A549 (cell line): ENCODE results near the gene RNF41. TPM values are rescaled to one million over a fixed set of nuclear protein-coding genes. Genes with fewer than 3 reads are reported as not detected.

Experiments
- ATAC-seq, 2 experiments: fragments of 200-7000 bp in 1 of 2; fragments of >200 bp in 1 of 2; cut with Nextera tagmentation in 1 of 2; cut with Tn5 transposase in 1 of 2; 3 replicates each; pipeline versions ENCODE4 v1.8.0 to v1.9.1; 2018 to 2020; ENCODE audit warnings: mild to moderate bottlenecking in 1 of 2, moderate library complexity in 1 of 2
- CTCF ChIA-PET: fragments of 300-600 bp; sonication (Branson Sonifier 250); formaldehyde crosslinking; extraction: SDS; loops from one replicate; lab custom pipeline; 2021; ENCODE audit warnings: antibody characterized with exemption, inconsistent platforms; lab: Yijun Ruan, JAX
- POLR2A ChIA-PET: fragments of 350-600 bp; formaldehyde crosslinking; extraction: SDS; loops from one replicate; lab custom pipeline; 2021; ENCODE audit warnings: antibody characterized with exemption, inconsistent platforms; lab: Yijun Ruan, JAX
- DNase-seq, 2 experiments: peaks; one replicate each; pipeline versions ENCODE4 v3.0.0 to v3.0.0-alpha.2; 2011 to 2016; ENCODE audit warnings: low read depth in 1 of 2, low spot score in 1 of 2
- FAIRE-seq: peaks from 2 replicates; lab custom pipeline; 2011; peaks lifted over from hg19 to GRCh38; lab: Jason Lieb, UNC
- H3K27ac ChIP-seq, 2 experiments: fragments of >200 bp; sonication (Bioruptor Twin); formaldehyde crosslinking; 3 replicates each; pipeline ENCODE4 v1.5.1; 2016 to 2017
- H3K4me1 ChIP-seq: fragments of >200 bp; sonication (Bioruptor Twin); formaldehyde crosslinking; 3 replicates; pipeline ENCODE4 v1.6.1; 2016
- H3K4me2 ChIP-seq: fragments of >200 bp; sonication (Bioruptor Twin); formaldehyde crosslinking; 3 replicates; pipeline ENCODE4 v1.6.1; 2016
- H3K4me3 ChIP-seq: fragments of >200 bp; sonication (Bioruptor Twin); formaldehyde crosslinking; 3 replicates; pipeline ENCODE4 v1.5.1; 2016
- H3K9me3 ChIP-seq: fragments of >200 bp; sonication (Bioruptor Twin); formaldehyde crosslinking; 3 replicates; pipeline ENCODE4 v1.6.1; 2016
- ATOH8 ChIP-seq: fragments of 250-450 bp; sonication (Bioruptor Pico); IDR thresholded peaks from 2 replicates; pipeline ENCODE4 v1.5.0; 2020; ENCODE audit warnings: low read depth, mild to moderate bottlenecking, moderate library complexity
- BCL3 ChIP-seq: fragments of >200 bp; sonication (Bioruptor Twin); formaldehyde crosslinking; IDR thresholded peaks from 3 replicates; pipeline ENCODE4 v1.6.1; 2016
- CBX8 ChIP-seq: fragments of 200-600 bp; sonication (generic); IDR thresholded peaks from 2 replicates; pipeline ENCODE4 v1.6.1; 2016
- CEBPB ChIP-seq, 2 experiments: fragments of >200 bp in 1 of 2; sonication (Bioruptor Twin) in 1 of 2; formaldehyde crosslinking in 1 of 2; IDR thresholded peaks; 2 replicates each; pipeline ENCODE4 v1.6.1; 2012 to 2016
- EHMT2 ChIP-seq: fragments of 200-600 bp; sonication (generic); IDR thresholded peaks from 2 replicates; pipeline ENCODE4 v1.6.1; 2016; ENCODE audit warnings: antibody characterized with exemption, low read depth, mild to moderate bottlenecking, moderate library complexity
- FOSB ChIP-seq: fragments of 250-450 bp; sonication (Bioruptor Pico); IDR thresholded peaks from 2 replicates; pipeline ENCODE4 v1.5.0; 2020; ENCODE audit warnings: mild to moderate bottlenecking, moderate library complexity
- GATA3 ChIP-seq: IDR thresholded peaks from 2 replicates; pipeline ENCODE4 v1.6.1; 2012; ENCODE audit warnings: borderline replicate concordance
- HMGXB4 ChIP-seq: fragments of 250-450 bp; sonication (Bioruptor Pico); IDR thresholded peaks from 2 replicates; pipeline ENCODE4 v1.5.0; 2021; ENCODE audit warnings: mild to moderate bottlenecking, moderate library complexity, borderline replicate concordance
- HOXA7 ChIP-seq: fragments of 250-450 bp; sonication (Bioruptor Pico); IDR thresholded peaks from 2 replicates; pipeline ENCODE4 v1.5.0; 2020; ENCODE audit warnings: mild to moderate bottlenecking, moderate library complexity
- HOXB5 ChIP-seq: fragments of 250-450 bp; sonication (Bioruptor Pico); IDR thresholded peaks from 2 replicates; pipeline ENCODE4 v1.5.0; 2020; ENCODE audit warnings: mild to moderate bottlenecking, moderate library complexity
- JUN ChIP-seq, 2 experiments: fragments of >200 bp; sonication (Bioruptor Twin); formaldehyde crosslinking; IDR thresholded peaks; 2 replicates in 1 of 2; 3 replicates in 1 of 2; pipeline ENCODE4 v1.6.1; 2016 to 2017
- KDM5A ChIP-seq: fragments of 200-600 bp; sonication (generic); IDR thresholded peaks from 2 replicates; pipeline ENCODE4 v1.6.1; 2016; ENCODE audit warnings: antibody characterized with exemption, mild to moderate bottlenecking
- POLR2A ChIP-seq: IDR thresholded peaks from 2 replicates; pipeline ENCODE4 v1.6.1; 2012; ENCODE audit warnings: mild to moderate bottlenecking, low read length
- RAD21 ChIP-seq, 2 experiments: fragments of >200 bp in 1 of 2; sonication (Bioruptor Twin) in 1 of 2; formaldehyde crosslinking in 1 of 2; IDR thresholded peaks in 1 of 2; conservative IDR thresholded peaks in 1 of 2; 2 replicates in 1 of 2; 3 replicates in 1 of 2; pipeline ENCODE4 v1.6.1; 2012 to 2018; ENCODE audit warnings: inconsistent platforms in 1 of 2
- TP53 ChIP-seq: fragments of 250-450 bp; sonication (Bioruptor Pico); IDR thresholded peaks from 2 replicates; pipeline ENCODE4 v1.5.0; 2021; ENCODE audit warnings: mild to moderate bottlenecking, moderate library complexity
- USF2 ChIP-seq: fragments of 450-650 bp; IDR thresholded peaks from 2 replicates; pipeline ENCODE4 v1.6.1; 2014; ENCODE audit warnings: antibody characterized with exemption
- ZSCAN20 ChIP-seq: fragments of 250-450 bp; sonication (Bioruptor Pico); IDR thresholded peaks from 2 replicates; pipeline ENCODE4 v1.8.0; 2022; ENCODE audit warnings: mild to moderate bottlenecking, moderate library complexity
- WGBS: methylation state at CpG from one replicate; pipeline ENCODE4 v1.1.6; 2017; ENCODE audit errors: missing lambda C conversion rate; 5-methylcytosine and 5-hydroxymethylcytosine counted together
- polyA plus RNA-seq, 4 experiments: library from polyadenylated mRNA; depleted of rRNA in 3 of 4; stranded (reverse); fragments of >200 nt; fragmentation: RNase III in 1 of 4; extraction: RNeasy Plus Mini Kit Qiagen cat#74134 plus additional on column Dnase treatment in 1 of 4; gene quantifications; 2 replicates in 3 of 4; 3 replicates in 1 of 4; pipeline ENCODE4 v1.2.3, GENCODE V29; 2011 to 2017

The RNF41 gene
- polyA plus RNA-seq, 2 of the 4 experiments (the other 2 are of a cell fraction) = 21.7 to 47.8 TPM

GRCh38 chr12:56242986-56243385 lies 21.3 kb upstream of the RNF41 start:
- Histone ChIP-seq H3K4me3 (no peak overlapping the region), H3K9me3 (no peaks in the 10 kb centered on the region), H3K27ac (peak overlapping the region in 1 of 2 experiments; percentile 59; a peak in 1 of 6 replicates), H3K4me1 (peaks cover 19% of the 10 kb centered on the region), H3K4me2 (no peak overlapping the region)
- CTCF ChIA-PET = interaction anchor here (0.5 to 2.5 kb wide), 6 partner anchors 9 to 337 kb away, joined by 3 to 15 read pairs (median 3); partner anchors contain the start of genes ANKRD52 and SMARCC2
- POLR2A ChIA-PET = no interaction called here
- TF ChIP-seq CBX8 = no peak
- DNase-seq (no peak), FAIRE-seq (no peak), ATAC-seq (no peak)
- 82% methylated on average over 13 of the region's 13 CpGs for WGBS

GRCh38 chr12:56241424-56242303 lies 19.9 kb upstream of the RNF41 start:
- 90% methylated on average over 9 of the region's 9 CpGs for WGBS
- ChIA-PET CTCF (interaction anchor here (1.0 to 2.5 kb wide), 3 partner anchors 9 to 25 kb away, joined by 3 to 15 read pairs (median 3); partner anchors contain the start of genes ANKRD52 and COQ10A), POLR2A (no interaction called here)
- Histone ChIP-seq H3K4me1 (peaks cover 19% of the 10 kb centered on the region), H3K4me3 (no peak overlapping the region), H3K27ac (no peak overlapping the region), H3K4me2 (no peak overlapping the region)
- DNase-seq (no peak), FAIRE-seq (no peak), ATAC-seq (no peak)
- TF ChIP-seq CEBPB (IDR thresholded peaks at IDR 0.05) = no peak
- TF ChIP-seq HOXB5 (CRISPR knock-in tag) = no peak
- no peak for TF ChIP-seq HOXA7
- TF ChIP-seq HMGXB4 (CRISPR knock-in tag) = no peak
- TF ChIP-seq JUN (IDR thresholded peaks at IDR 0.05) = no peak
- no peak for TF ChIP-seq GATA3
- TF ChIP-seq BCL3 = no peak
- TF ChIP-seq ZSCAN20 = no peak
- no peak for TF ChIP-seq FOSB (CRISPR knock-in tag)
- no peak for TF ChIP-seq KDM5A
- TF ChIP-seq EHMT2 = no peak
- no peak for TF ChIP-seq TP53 (CRISPR knock-in tag)
- TF ChIP-seq, all 56 proteins: peak for 0
- H3K9me3 ChIP-seq = no peaks in the 10 kb centered on the region

GRCh38 chr12:56237552-56237951 lies 15.8 kb upstream of the RNF41 start:
- TF ChIP-seq POLR2A (no peak), RAD21 (conservative IDR thresholded peaks at IDR 0.05 in 1 of 2, IDR thresholded peaks at IDR 0.05 in 1 of 2) (no peak), ATOH8 (CRISPR knock-in tag) (no peak), BCL3 (no peak), HMGXB4 (CRISPR knock-in tag) (no peak), USF2 (no peak)
- POLR2A ChIA-PET = no interaction called here
- FAIRE-seq (no peak), ATAC-seq (no peak), DNase-seq (no peak)
- H3K4me1 ChIP-seq = no peaks in the 10 kb centered on the region
- no peak overlapping the region for H3K27ac ChIP-seq
- no peak overlapping the region for H3K4me3 ChIP-seq
- no peaks in the 10 kb centered on the region for H3K9me3 ChIP-seq
- 92% methylated on average over 11 of the region's 11 CpGs for WGBS
- no peak overlapping the region for H3K4me2 ChIP-seq
- CTCF ChIA-PET = interaction anchor here (1.4 to 7.0 kb wide), 2 partner anchors 10 to 21 kb away, joined by 4 to 69 read pairs; partner anchors contain the start of gene ANKRD52
